NCI-H1092 (cell line): Measurements from ENCODE around the gene MIEF1.

Source experiments
- DNase-seq: peaks from one replicate; lab custom pipeline; 2025; lab: John Stamatoyannopoulos, UW

MIEF1 gene

GRCh38 chr22:39502109-39502788, at the start of gene MIEF1:
Gene MIEF1 (plus strand): TSS chr22:39502290. CDS start chr22:39511295, 9,005 bp downstream.
- DNase-seq, result peak; percentile 95

- DNase-seq, result no peak
These were observed 49.4 kb upstream of the MIEF1 start for GRCh38 chr22:39452740-39453040.

GRCh38 chr22:39453765-39454378, 48.2 kb upstream of the MIEF1 start:
- no peak for DNase-seq

- DNase-seq, result no peak
These were observed 47.7 kb upstream of the MIEF1 start for GRCh38 chr22:39454385-39454871.

- no peak for DNase-seq
These were observed 45.4 kb upstream of the MIEF1 start, which contains the start of gene MGAT3 for GRCh38 chr22:39456522-39457197. Gene MGAT3 (plus strand): TSS chr22:39457012. CDS start chr22:39487348, 30,336 bp downstream.

GRCh38 chr22:39457198-39457555, 44.9 kb upstream of the MIEF1 start:
- DNase-seq, result no peak

GRCh38 chr22:39457556-39458443, 44.3 kb upstream of the MIEF1 start:
- DNase-seq, result no peak

GRCh38 chr22:39458444-39459083, 43.5 kb upstream of the MIEF1 start:
- DNase-seq, result no peak

- DNase-seq, result no peak
These were observed 42.4 kb upstream of the MIEF1 start for GRCh38 chr22:39459681-39460080.

- no peak for DNase-seq
These were observed 39.5 kb upstream of the MIEF1 start for GRCh38 chr22:39462443-39463221.

- DNase-seq, result no peak
These were observed 38.8 kb upstream of the MIEF1 start for GRCh38 chr22:39463277-39463676.

GRCh38 chr22:39463931-39464390, 38.1 kb upstream of the MIEF1 start:
- no peak for DNase-seq

- DNase-seq, result no peak
These were observed 35.7 kb upstream of the MIEF1 start for GRCh38 chr22:39466228-39467006.

GRCh38 chr22:39467390-39467895, 34.6 kb upstream of the MIEF1 start:
- DNase-seq, result no peak

- no peak for DNase-seq
These were observed 33.4 kb upstream of the MIEF1 start for GRCh38 chr22:39468487-39469325.

- DNase-seq, result peak; percentile 51
These were observed 32.8 kb upstream of the MIEF1 start for GRCh38 chr22:39469326-39469680.

- no peak for DNase-seq
These were observed 32.2 kb upstream of the MIEF1 start for GRCh38 chr22:39469681-39470450.
